ENCODE measurements around the gene TRPV4. TPM values are rescaled to one million over a fixed set of nuclear protein-coding genes. Genes with fewer than 3 reads are reported as not detected.

TRPV4 gene
- total and polyA plus RNA-seq, 9 of the 15 experiments (the other 6 are each of a cell fraction or from before 2014, with no cell fraction given): 0.13 TPM; not detected in 8

GRCh38 chr12:109767456-109767855 lies 65.7 kb downstream of the TRPV4 start:
- intact Hi-C loops (cut with micrococcal nuclease) (no loop called here), in situ Hi-C loops (cut with MboI) (no loop called here)
- ATAC-seq (no peak), FAIRE-seq (no peak), DNase-seq (ENCODE audit: extremely low read depth in 1 of 4, low spot score in 3 of 4) (no peak)
- BruUV-seq (replicated peaks): no TSS peak
- no peaks in the 10 kb centered on the region for H3K79me2 ChIP-seq (ENCODE audit: control insufficient read depth, insufficient read depth, low read length)
- H3K27me3 ChIP-seq (ENCODE audit: control insufficient read depth in 2 of 2, insufficient read depth in 2 of 2, low read length in 2 of 2): peaks cover 26 to 82% of the 10 kb centered on the region in 2 experiments; a peak in 4 of 5 replicates
- peaks cover 9% of the 10 kb centered on the region; the same call in 1 of the 2 replicates for H4K20me1 ChIP-seq (replicated peaks; ENCODE audit: control insufficient read depth, insufficient read depth, low read length)
- ChIA-PET POLR2A (interaction anchor here (0.6 to 0.9 kb wide), 2 partner anchors 170 to 315 kb away, joined by 3 read pairs; no protein-coding TSS in a partner anchor), CTCF (ENCODE audit: low intra/inter-chr PET ratio) (no interaction called here)
- no peaks in the 10 kb centered on the region for H3K9me1 ChIP-seq (ENCODE audit: control insufficient read depth, insufficient read depth, low read length)
- 2% methylated on average over 4 of the region's 4 CpGs for WGBS (ENCODE audit: insufficient coverage, low coverage, missing lambda C conversion rate)
- no peak overlapping the region for H2AFZ ChIP-seq (ENCODE audit: low read depth, low read length)
- H3K9ac ChIP-seq (ENCODE audit: insufficient read depth in 1 of 2, low read depth in 2 of 2, low read length in 2 of 2): no peak overlapping the region
- peaks cover 0 to 17% of the 10 kb centered on the region in 2 experiments; a peak in 2 of 5 replicates for H3K4me1 ChIP-seq (replicated peaks in 1 of 2; ENCODE audit: control insufficient read depth in 2 of 2, insufficient read depth in 2 of 2, low read length in 2 of 2)
- no peak for TF ChIP-seq ZZZ3 (IDR thresholded peaks at IDR 0.05)
- TF ChIP-seq NFYB (IDR thresholded peaks at IDR 0.05; ENCODE audit: extremely low read depth, insufficient read length): no peak
- TF ChIP-seq TCF3 (CRISPR knock-in tag; IDR thresholded peaks at IDR 0.05): no peak
- no peak for TF ChIP-seq SMARCA4 (IDR thresholded peaks at IDR 0.05)
- TF ChIP-seq MLX (CRISPR knock-in tag; conservative IDR thresholded peaks at IDR 0.05): no peak
- no peak for TF ChIP-seq ARNT (IDR thresholded peaks at IDR 0.05)
- no peak for TF ChIP-seq VEZF1 (CRISPR knock-in tag; IDR thresholded peaks at IDR 0.05)
- no peak for TF ChIP-seq UBTF (IDR thresholded peaks at IDR 0.05; ENCODE audit: borderline replicate concordance in 1 of 2, low read depth in 2 of 2, low read length in 2 of 2)
- TF ChIP-seq BACH1 (tag; IDR thresholded peaks at IDR 0.05): no peak
- no peak for TF ChIP-seq ATF4 (CRISPR knock-in tag; IDR thresholded peaks at IDR 0.05)
- TF ChIP-seq FOS (IDR thresholded peaks at IDR 0.05; ENCODE audit: extremely low read depth, insufficient read length): no peak
- TF ChIP-seq CTBP1 (IDR thresholded peaks at IDR 0.05; ENCODE audit: borderline replicate concordance): no peak
- TF ChIP-seq CBFB (CRISPR knock-in tag; IDR thresholded peaks at IDR 0.05): no peak
- TF ChIP-seq L3MBTL2 (IDR thresholded peaks at IDR 0.05): no peak
- no peak for TF ChIP-seq CBX8 (IDR thresholded peaks at IDR 0.05; ENCODE audit: borderline replicate concordance, extremely low read depth, low read depth, low read length, poor library complexity, severe bottlenecking)
- no peak for TF ChIP-seq PHB2 (IDR thresholded peaks at IDR 0.05; ENCODE audit: low read depth)
- TF ChIP-seq SNIP1 (IDR thresholded peaks at IDR 0.05; ENCODE audit: low read depth): no peak
- H3K4me3 ChIP-seq: no peak overlapping the region
- no peaks in the 10 kb centered on the region for H3K36me3 ChIP-seq (ENCODE audit: control insufficient read depth, insufficient read depth, low read length)
- H3K4me2 ChIP-seq (ENCODE audit: insufficient read depth, low read length): no peak overlapping the region
- H3K27ac ChIP-seq (ENCODE audit: extremely low read depth, low read depth, low read length): no peak overlapping the region
- H3K9me3 ChIP-seq (replicated peaks; ENCODE audit: control insufficient read depth, insufficient read depth, low read depth, low read length): no peaks in the 10 kb centered on the region
